ENCODE measurements around the gene ZNF791. TPM values are rescaled to one million over a fixed set of nuclear protein-coding genes. Genes with fewer than 3 reads are reported as not detected.
A peak's percentile ranks its signal among the peaks of the same experiment; 100 is the strongest.

The ZNF791 gene
- total RNA-seq, 3 donors from 2014 or later (not counting 1 experiment from before 2014, with no cell fraction given): 52.6 to 62.0 (median 56.5) TPM

- Histone ChIP-seq H3K4me1 (ENCODE audit: control insufficient read depth, insufficient read depth, low read length) (no peaks in the 10 kb centered on the region), H3K27me3 (ENCODE audit: control insufficient read depth, insufficient read depth, low read length) (no peaks in the 10 kb centered on the region), H3K27ac (ENCODE audit: low read length) (no peak overlapping the region), H3K4me3 (ENCODE audit: low read length) (no peak overlapping the region), H3K36me3 (ENCODE audit: control insufficient read depth, insufficient read depth, low read length) (peaks cover 13% of the 10 kb centered on the region), H3K9me3 (ENCODE audit: control insufficient read depth, insufficient read depth, low read length) (no peaks in the 10 kb centered on the region)
- Mint-ChIP-seq H3K27ac (peak overlapping the region in 1 of 2 donors; percentile 49), H3K36me3 (no peaks in the 10 kb centered on the region), H3K4me3 (no peak overlapping the region), H3K9me3 (no peaks in the 10 kb centered on the region), H3K27me3 (ENCODE audit: low read depth in 2 of 2) (no peaks in the 10 kb centered on the region), H3K4me1 (peaks cover 0 to 6% of the 10 kb centered on the region in 2 donors)
- DNase-seq (peak in 1 of 2 donors; percentile 73), ATAC-seq (peak in 1 of 3 donors; percentile 56)
- intact Hi-C loops (cut with micrococcal nuclease): no loop called here
- 67% methylated on average over 1 of the region's 1 CpG for WGBS (ENCODE audit: insufficient coverage)
- no peak for TF ChIP-seq CTCF (IDR thresholded peaks at IDR 0.05)
Observed at GRCh38 chr19:12603714-12604113, 7.0 kb upstream of the ZNF791 start.

- TF ChIP-seq CTCF (IDR thresholded peaks at IDR 0.05): no peak
- H3K36me3 ChIP-seq (ENCODE audit: control insufficient read depth, insufficient read depth, low read length): peaks cover 13% of the 10 kb centered on the region
- no peak overlapping the region for H3K4me3 ChIP-seq (ENCODE audit: low read length)
- H3K9me3 ChIP-seq (ENCODE audit: control insufficient read depth, insufficient read depth, low read length): no peaks in the 10 kb centered on the region
- H3K27me3 Mint-ChIP-seq (ENCODE audit: low read depth in 2 of 2): no peaks in the 10 kb centered on the region
- peaks cover 12 to 19% of the 10 kb centered on the region in 2 donors for H3K4me1 Mint-ChIP-seq
- H3K27ac Mint-ChIP-seq: no peak overlapping the region
- no peak for DNase-seq
- H3K36me3 Mint-ChIP-seq: no peaks in the 10 kb centered on the region
- H3K9me3 Mint-ChIP-seq: no peaks in the 10 kb centered on the region
- no peak overlapping the region for H3K27ac ChIP-seq (ENCODE audit: low read length)
- WGBS (ENCODE audit: insufficient coverage): 100% methylated on average over 1 of the region's 1 CpG
- intact Hi-C loops (cut with micrococcal nuclease): no loop called here
- no peak overlapping the region for H3K4me3 Mint-ChIP-seq
- no peak for ATAC-seq
- H3K27me3 ChIP-seq (ENCODE audit: control insufficient read depth, insufficient read depth, low read length): no peaks in the 10 kb centered on the region
- peaks cover 15% of the 10 kb centered on the region for H3K4me1 ChIP-seq (ENCODE audit: control insufficient read depth, insufficient read depth, low read length)
Observed at GRCh38 chr19:12606796-12607195, 3.9 kb upstream of the ZNF791 start.

GRCh38 chr19:12607631-12608030 lies 3.1 kb upstream of the ZNF791 start:
- no peaks in the 10 kb centered on the region for H3K9me3 Mint-ChIP-seq
- TF ChIP-seq CTCF (IDR thresholded peaks at IDR 0.05): no peak
- peaks cover 14 to 19% of the 10 kb centered on the region in 2 donors for H3K4me1 Mint-ChIP-seq
- 73% methylated on average over 3 of the region's 3 CpGs for WGBS (ENCODE audit: insufficient coverage)
- intact Hi-C loops (cut with micrococcal nuclease): no loop called here
- H3K27me3 Mint-ChIP-seq (ENCODE audit: low read depth in 2 of 2): no peaks in the 10 kb centered on the region
- no peak overlapping the region for H3K27ac ChIP-seq (ENCODE audit: low read length)
- no peak for DNase-seq
- H3K4me1 ChIP-seq (ENCODE audit: control insufficient read depth, insufficient read depth, low read length): peaks cover 23% of the 10 kb centered on the region
- no peak overlapping the region for H3K4me3 Mint-ChIP-seq
- no peaks in the 10 kb centered on the region for H3K9me3 ChIP-seq (ENCODE audit: control insufficient read depth, insufficient read depth, low read length)
- H3K27me3 ChIP-seq (ENCODE audit: control insufficient read depth, insufficient read depth, low read length): no peaks in the 10 kb centered on the region
- peaks cover 11% of the 10 kb centered on the region for H3K36me3 ChIP-seq (ENCODE audit: control insufficient read depth, insufficient read depth, low read length)
- no peak for ATAC-seq
- no peak overlapping the region for H3K27ac Mint-ChIP-seq
- H3K4me3 ChIP-seq (ENCODE audit: low read length): no peak overlapping the region
- H3K36me3 Mint-ChIP-seq: no peaks in the 10 kb centered on the region

- DNase-seq: no peak
- H3K4me1 ChIP-seq (ENCODE audit: control insufficient read depth, insufficient read depth, low read length): peaks cover 49% of the 10 kb centered on the region
- ATAC-seq: no peak
Observed at GRCh38 chr19:12611361-12611699, 610 bp downstream of the ZNF791 start.

More at GRCh38 chr19:12611361-12611699, 610 bp downstream of the ZNF791 start:
- intact Hi-C loops (cut with micrococcal nuclease): loop anchor here (2.0 kb wide), 1 partner anchor 61 kb away; the partner anchor contains the start of gene ZNF564
- H3K4me3 ChIP-seq (ENCODE audit: low read length): peak overlapping the region; percentile 90
- peaks cover 29 to 34% of the 10 kb centered on the region in 2 donors for H3K4me1 Mint-ChIP-seq
- peak overlapping the region; percentile 98 to 99 for H3K27ac Mint-ChIP-seq
- WGBS (ENCODE audit: insufficient coverage): under 1% methylated on average over 8 of the region's 10 CpGs
- H3K27me3 ChIP-seq (ENCODE audit: control insufficient read depth, insufficient read depth, low read length): no peaks in the 10 kb centered on the region
- no peaks in the 10 kb centered on the region for H3K9me3 ChIP-seq (ENCODE audit: control insufficient read depth, insufficient read depth, low read length)
- H3K9me3 Mint-ChIP-seq: no peaks in the 10 kb centered on the region
- H3K4me3 Mint-ChIP-seq: peak overlapping the region; percentile 99
- H3K36me3 ChIP-seq (ENCODE audit: control insufficient read depth, insufficient read depth, low read length): peaks cover 7% of the 10 kb centered on the region
- H3K36me3 Mint-ChIP-seq: no peaks in the 10 kb centered on the region
- peak overlapping the region; percentile 95 for H3K27ac ChIP-seq (ENCODE audit: low read length)
- no peaks in the 10 kb centered on the region for H3K27me3 Mint-ChIP-seq (ENCODE audit: low read depth in 2 of 2)
- no peak for TF ChIP-seq CTCF (IDR thresholded peaks at IDR 0.05)
